M059J (cell line): ENCODE measurements around the gene NLRX1. TPM values are rescaled to one million over a fixed set of nuclear protein-coding genes. Genes with fewer than 3 reads are reported as not detected.
"Not testable (repeated sequence)": the region's sequence is repeated elsewhere in the genome, so short reads cannot be mapped to it uniquely, and the experiment has no call there.

Experiments
- DNase-seq: peaks from one replicate; pipeline ENCODE4 v3.0.0-alpha.2; 2012; ENCODE audit warnings: low read depth
- total RNA-seq: library from RNA; depleted of rRNA; stranded (reverse); fragments of >200 nt; shearing (Covaris generic); gene quantifications from 2 replicates; pipeline ENCODE4 v1.2.3, GENCODE V29; 2014

NLRX1 gene
- total RNA-seq, 1 experiment from 2014 or later: 16.8 TPM

GRCh38 chr11:119185981-119186634, 17.6 kb downstream of the NLRX1 start:
- no peak for DNase-seq

- no peak for DNase-seq
Measured at GRCh38 chr11:119187123-119187892, 18.8 kb downstream of the NLRX1 start.

GRCh38 chr11:119188067-119188466, 19.5 kb downstream of the NLRX1 start:
- no peak for DNase-seq

GRCh38 chr11:119188887-119189286, 20.4 kb downstream of the NLRX1 start:
- DNase-seq: no peak

- DNase-seq: no peak
Measured at GRCh38 chr11:119189393-119189792, 20.9 kb downstream of the NLRX1 start.

- no peak for DNase-seq
Measured at GRCh38 chr11:119190531-119190930, 22.0 kb downstream of the NLRX1 start.

- DNase-seq: not testable (repeated sequence)
Measured at GRCh38 chr11:119191265-119191664, 22.7 kb downstream of the NLRX1 start.

GRCh38 chr11:119192111-119192510, 23.6 kb downstream of the NLRX1 start:
- DNase-seq: no peak

- no peak for DNase-seq
Measured at GRCh38 chr11:119193001-119193400, 24.5 kb downstream of the NLRX1 start.

GRCh38 chr11:119193626-119194025, 25.1 kb downstream of the NLRX1 start:
- DNase-seq: no peak

GRCh38 chr11:119194811-119195440, 26.4 kb downstream of the NLRX1 start:
- no peak for DNase-seq

- peak; percentile 79 for DNase-seq
Measured at GRCh38 chr11:119195680-119196079, 27.2 kb downstream of the NLRX1 start.

- DNase-seq: peak; percentile 84
Measured at GRCh38 chr11:119196833-119197483, 28.4 kb downstream of the NLRX1 start.

GRCh38 chr11:119198925-119199324, 30.4 kb downstream of the NLRX1 start:
- no peak for DNase-seq

- DNase-seq: not testable (repeated sequence)
Measured at GRCh38 chr11:119201236-119201635, 32.7 kb downstream of the NLRX1 start.

- no peak for DNase-seq
Measured at GRCh38 chr11:119202554-119202953, 34.0 kb downstream of the NLRX1 start.

GRCh38 chr11:119204066-119204465, 35.5 kb downstream of the NLRX1 start:
- no peak for DNase-seq

GRCh38 chr11:119205080-119205479, 36.6 kb downstream of the NLRX1 start:
- no peak for DNase-seq

GRCh38 chr11:119205574-119206510, 37.3 kb downstream of the NLRX1 start, which contains the start of gene CBL:
CBL (plus strand) TSS chr11:119206339; CDS start chr11:119206418, 79 bp downstream.
- peak; percentile 86 for DNase-seq

- peak; percentile 41 for DNase-seq
Measured at GRCh38 chr11:119206511-119207414, 38.2 kb downstream of the NLRX1 start.
